ENCODE data around the gene CYP11A1.

Gene CYP11A1

GRCh38 chr15:74384881-74385643, 17.6 kb upstream of the CYP11A1 start:
- TF ChIP-seq REST (IDR thresholded peaks at IDR 0.05; ENCODE audit: insufficient read depth in 1 of 2, low read depth in 2 of 2, low read length in 2 of 2) (no peak), FOXP2 (optimal IDR thresholded peaks at IDR 0.05; ENCODE audit: borderline replicate concordance, extremely low read depth, extremely low read length, insufficient read depth) (no peak), SIN3A (IDR thresholded peaks at IDR 0.05; ENCODE audit: borderline replicate concordance, insufficient read depth, low read length) (no peak), POLR2AphosphoS5 (IDR thresholded peaks at IDR 0.05; ENCODE audit: low read depth, low read length) (no peak), TAF1 (IDR thresholded peaks at IDR 0.05; ENCODE audit: borderline replicate concordance, insufficient read depth, low read length) (no peak)

- TF ChIP-seq POLR2AphosphoS5 (IDR thresholded peaks at IDR 0.05; ENCODE audit: low read depth, low read length) (no peak), FOXP2 (optimal IDR thresholded peaks at IDR 0.05; ENCODE audit: borderline replicate concordance, extremely low read depth, extremely low read length, insufficient read depth) (no peak), REST (IDR thresholded peaks at IDR 0.05; ENCODE audit: insufficient read depth in 1 of 2, low read depth in 2 of 2, low read length in 2 of 2) (no peak), SIN3A (IDR thresholded peaks at IDR 0.05; ENCODE audit: borderline replicate concordance, insufficient read depth, low read length) (no peak), TAF1 (IDR thresholded peaks at IDR 0.05; ENCODE audit: borderline replicate concordance, insufficient read depth, low read length) (no peak)
Measured at GRCh38 chr15:74384566-74384880, 17.1 kb upstream of the CYP11A1 start.

GRCh38 chr15:74383695-74384565, 16.5 kb upstream of the CYP11A1 start:
- no peak for TF ChIP-seq SIN3A (IDR thresholded peaks at IDR 0.05; ENCODE audit: borderline replicate concordance, insufficient read depth, low read length)
- no peak for TF ChIP-seq TAF1 (IDR thresholded peaks at IDR 0.05; ENCODE audit: borderline replicate concordance, insufficient read depth, low read length)
- TF ChIP-seq POLR2AphosphoS5 (IDR thresholded peaks at IDR 0.05; ENCODE audit: low read depth, low read length): no peak
- TF ChIP-seq FOXP2 (optimal IDR thresholded peaks at IDR 0.05; ENCODE audit: borderline replicate concordance, extremely low read depth, extremely low read length, insufficient read depth): no peak
- TF ChIP-seq REST (IDR thresholded peaks at IDR 0.05; ENCODE audit: insufficient read depth in 1 of 2, low read depth in 2 of 2, low read length in 2 of 2): no peak

GRCh38 chr15:74383286-74383685, 15.8 kb upstream of the CYP11A1 start:
- TF ChIP-seq FOXP2 (optimal IDR thresholded peaks at IDR 0.05; ENCODE audit: borderline replicate concordance, extremely low read depth, extremely low read length, insufficient read depth) (no peak), SIN3A (IDR thresholded peaks at IDR 0.05; ENCODE audit: borderline replicate concordance, insufficient read depth, low read length) (no peak), POLR2AphosphoS5 (IDR thresholded peaks at IDR 0.05; ENCODE audit: low read depth, low read length) (no peak), REST (IDR thresholded peaks at IDR 0.05; ENCODE audit: insufficient read depth in 1 of 2, low read depth in 2 of 2, low read length in 2 of 2) (no peak), TAF1 (IDR thresholded peaks at IDR 0.05; ENCODE audit: borderline replicate concordance, insufficient read depth, low read length) (no peak)
